Loucy (cell line): Measurements from ENCODE around the gene TMEM269.

Experiments
- CTCF ChIP-seq: fragments of 200-600 bp; sonication (generic); conservative IDR thresholded peaks from 2 replicates; pipeline ENCODE4 v1.5.1; 2014; ENCODE audit warnings: mild to moderate bottlenecking, antibody characterized with exemption, low read length
- EZH2phosphoT487 ChIP-seq: fragments of 200-600 bp; IDR thresholded peaks from 2 replicates; pipeline ENCODE4 v1.6.1; 2018; ENCODE audit warnings: antibody characterized with exemption, mild to moderate bottlenecking, moderate library complexity, borderline replicate concordance

DNA sequence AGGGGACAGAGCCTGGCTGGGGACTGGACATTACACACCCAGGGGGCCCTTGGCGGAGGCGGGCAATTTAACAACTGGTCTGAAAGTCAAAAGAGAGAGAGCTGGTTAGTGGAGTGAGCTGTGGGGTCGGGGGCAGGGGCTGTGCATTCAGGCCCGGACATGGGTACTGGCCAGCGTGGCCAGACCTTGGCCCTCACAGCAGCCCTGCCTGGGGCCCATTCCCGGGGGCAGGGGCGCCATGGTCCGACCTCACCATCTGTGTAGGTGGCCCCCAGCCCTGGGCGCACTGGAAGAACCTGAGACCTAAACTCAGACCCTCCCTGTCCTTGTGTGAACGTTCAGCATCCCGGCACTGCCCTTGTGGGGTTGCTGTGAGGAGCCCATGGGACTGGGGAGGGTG is 49.7 kb upstream of the TMEM269 start:
- TF ChIP-seq CTCF (no peak), EZH2phosphoT487 (no peak)
